Ishikawa (cell line): Measurements from ENCODE around the gene KLK6.

Source experiments
- CEBPB ChIP-seq: IDR thresholded peaks from 2 replicates; pipeline ENCODE4 v1.6.1; 2012
- CREB1 ChIP-seq: IDR thresholded peaks from 2 replicates; pipeline ENCODE4 v1.6.1; 2012; ENCODE audit warnings: low read depth
- EGR1 ChIP-seq: IDR thresholded peaks from 2 replicates; pipeline ENCODE4 v1.6.1; 2012
- EP300 ChIP-seq: IDR thresholded peaks from 2 replicates; pipeline ENCODE4 v1.6.1; 2012; ENCODE audit warnings: borderline replicate concordance
- FOXM1 ChIP-seq: IDR thresholded peaks from 2 replicates; pipeline ENCODE4 v1.6.1; 2012; ENCODE audit warnings: low read depth, borderline replicate concordance
- MAX ChIP-seq: IDR thresholded peaks from 2 replicates; pipeline ENCODE4 v1.6.1; 2012
- NFIC ChIP-seq: IDR thresholded peaks from 2 replicates; pipeline ENCODE4 v1.6.1; 2012
- RAD21 ChIP-seq: IDR thresholded peaks from 2 replicates; pipeline ENCODE4 v1.6.1; 2012; ENCODE audit warnings: low read depth
- REST ChIP-seq: IDR thresholded peaks from 2 replicates; pipeline ENCODE4 v1.6.1; 2012; ENCODE audit warnings: low read depth, mild to moderate bottlenecking
- TAF1 ChIP-seq: IDR thresholded peaks from 2 replicates; pipeline ENCODE4 v1.6.1; 2012; ENCODE audit warnings: low read depth, mild to moderate bottlenecking
- TCF12 ChIP-seq: IDR thresholded peaks from 2 replicates; pipeline ENCODE4 v1.6.1; 2012; ENCODE audit warnings: low read depth
- TEAD4 ChIP-seq: IDR thresholded peaks from 2 replicates; pipeline ENCODE4 v1.6.1; 2012
- USF1 ChIP-seq: IDR thresholded peaks from 2 replicates; pipeline ENCODE4 v1.6.1; 2012
- YY1 ChIP-seq: IDR thresholded peaks from 2 replicates; pipeline ENCODE4 v1.6.1; 2012; ENCODE audit warnings: low read depth
- ZBTB7A ChIP-seq: IDR thresholded peaks from 2 replicates; pipeline ENCODE4 v1.6.1; 2012; ENCODE audit warnings: low read depth

KLK6 gene

GRCh38 chr19:51000981-51001380, 31.6 kb upstream of the KLK6 start:
- TF ChIP-seq TCF12 (no peak), TEAD4 (no peak), YY1 (no peak), NFIC (no peak), EP300 (no peak), CEBPB (no peak), CREB1 (no peak), FOXM1 (no peak), MAX (no peak), ZBTB7A (no peak), RAD21 (no peak), EGR1 (no peak), USF1 (no peak)

- TF ChIP-seq EGR1 (no peak), USF1 (no peak), RAD21 (no peak), MAX (no peak), ZBTB7A (no peak), TCF12 (no peak), REST (no peak), NFIC (no peak)
Observed at GRCh38 chr19:51000426-51000825, 31.0 kb upstream of the KLK6 start.

GRCh38 chr19:50998686-50999085, 29.3 kb upstream of the KLK6 start:
- no peak for TF ChIP-seq RAD21
- no peak for TF ChIP-seq NFIC
- no peak for TF ChIP-seq CEBPB
- TF ChIP-seq TCF12: no peak
- no peak for TF ChIP-seq EGR1
- no peak for TF ChIP-seq EP300
- TF ChIP-seq CREB1: no peak
- no peak for TF ChIP-seq ZBTB7A
- TF ChIP-seq TEAD4: no peak
- no peak for TF ChIP-seq MAX
- TF ChIP-seq USF1: no peak
- TF ChIP-seq FOXM1: no peak

GRCh38 chr19:50998061-50998460, 28.7 kb upstream of the KLK6 start:
- no peak for TF ChIP-seq TCF12
- TF ChIP-seq MAX: no peak
- no peak for TF ChIP-seq REST
- no peak for TF ChIP-seq CREB1
- TF ChIP-seq TAF1: no peak
- no peak for TF ChIP-seq FOXM1
- TF ChIP-seq USF1: no peak
- no peak for TF ChIP-seq NFIC
- no peak for TF ChIP-seq YY1
- TF ChIP-seq EGR1: no peak
- no peak for TF ChIP-seq CEBPB
- no peak for TF ChIP-seq EP300
- TF ChIP-seq TEAD4: no peak

GRCh38 chr19:50994129-50994528, 24.7 kb upstream of the KLK6 start:
- TF ChIP-seq YY1: 0 out of 2 replicates have a peak, but pooled peaks have one; percentile 20
- TF ChIP-seq USF1: peak; percentile 82
- TF ChIP-seq EGR1: no peak
